Measurements from ENCODE around the gene TTC31.

TTC31 gene

GRCh38 chr2:74533464-74533863 lies 50.6 kb downstream of the TTC31 start:
- Histone ChIP-seq H3K9me3 (replicated peaks; ENCODE audit: insufficient read depth, low read length) (no peaks in the 10 kb centered on the region), H3F3A (ENCODE audit: insufficient read depth, low read length) (peaks cover 2% of the 10 kb centered on the region; the same call in 1 of the 2 replicates), H3K27ac (ENCODE audit: low read length) (no peak overlapping the region), H4K20me1 (ENCODE audit: insufficient read depth, low read length) (no peaks in the 10 kb centered on the region), H3K79me2 (ENCODE audit: low read length) (peaks cover 28% of the 10 kb centered on the region), H3K4me2 (ENCODE audit: low read depth, low read length) (no peak overlapping the region), H3K4me3 (ENCODE audit: low read length) (no peak overlapping the region), H3K36me3 (replicated peaks; ENCODE audit: insufficient read depth, low read length) (no peaks in the 10 kb centered on the region), H2AFZ (ENCODE audit: low read length) (no peak overlapping the region), H3K9me2 (replicated peaks; ENCODE audit: insufficient read depth, low read length) (no peaks in the 10 kb centered on the region), H3K9ac (ENCODE audit: low read length) (no peak overlapping the region), H3K27me3 (replicated peaks; ENCODE audit: insufficient read depth, low read length) (peaks cover 12% of the 10 kb centered on the region; the same call in 1 of the 2 replicates), H3K4me1 (ENCODE audit: low read length) (peaks cover 6% of the 10 kb centered on the region)
- DNase-seq: no peak
- TF ChIP-seq EZH2phosphoT487 (IDR thresholded peaks at IDR 0.05; ENCODE audit: low read length): no peak
- TF ChIP-seq CTCF (IDR thresholded peaks at IDR 0.05; ENCODE audit: low read length): no peak
- no peak for TF ChIP-seq EZH2 (optimal IDR thresholded peaks at IDR 0.05; ENCODE audit: low read depth, low read length)

GRCh38 chr2:74534411-74534810 lies 51.5 kb downstream of the TTC31 start:
- Histone ChIP-seq H3F3A (ENCODE audit: insufficient read depth, low read length) (peaks cover 2% of the 10 kb centered on the region; the same call in 1 of the 2 replicates), H3K9ac (ENCODE audit: low read length) (no peak overlapping the region), H3K9me2 (replicated peaks; ENCODE audit: insufficient read depth, low read length) (no peaks in the 10 kb centered on the region), H2AFZ (ENCODE audit: low read length) (no peak overlapping the region), H3K4me1 (ENCODE audit: low read length) (peaks cover 5% of the 10 kb centered on the region; the same call in 1 of the 2 replicates), H3K4me2 (ENCODE audit: low read depth, low read length) (no peak overlapping the region), H3K79me2 (ENCODE audit: low read length) (peaks cover 18% of the 10 kb centered on the region), H4K20me1 (ENCODE audit: insufficient read depth, low read length) (no peaks in the 10 kb centered on the region), H3K27ac (ENCODE audit: low read length) (no peak overlapping the region), H3K27me3 (replicated peaks; ENCODE audit: insufficient read depth, low read length) (peaks cover 12% of the 10 kb centered on the region; the same call in 1 of the 2 replicates), H3K4me3 (ENCODE audit: low read length) (no peak overlapping the region), H3K9me3 (replicated peaks; ENCODE audit: insufficient read depth, low read length) (no peaks in the 10 kb centered on the region), H3K36me3 (replicated peaks; ENCODE audit: insufficient read depth, low read length) (no peaks in the 10 kb centered on the region)
- DNase-seq: no peak
- no peak for TF ChIP-seq EZH2 (optimal IDR thresholded peaks at IDR 0.05; ENCODE audit: low read depth, low read length)
- no peak for TF ChIP-seq EZH2phosphoT487 (IDR thresholded peaks at IDR 0.05; ENCODE audit: low read length)
- no peak for TF ChIP-seq CTCF (IDR thresholded peaks at IDR 0.05; ENCODE audit: low read length)

- peaks cover 12% of the 10 kb centered on the region; the same call in 1 of the 2 replicates for H3K27me3 ChIP-seq (replicated peaks; ENCODE audit: insufficient read depth, low read length)
- peaks cover 1% of the 10 kb centered on the region; the same call in 1 of the 2 replicates for H3F3A ChIP-seq (ENCODE audit: insufficient read depth, low read length)
- H3K9me2 ChIP-seq (replicated peaks; ENCODE audit: insufficient read depth, low read length): no peaks in the 10 kb centered on the region
- H3K4me2 ChIP-seq (ENCODE audit: low read depth, low read length): no peak overlapping the region
- DNase-seq: no peak
- TF ChIP-seq EZH2 (optimal IDR thresholded peaks at IDR 0.05; ENCODE audit: low read depth, low read length): no peak
- TF ChIP-seq EZH2phosphoT487 (IDR thresholded peaks at IDR 0.05; ENCODE audit: low read length): no peak
- no peak for TF ChIP-seq CTCF (IDR thresholded peaks at IDR 0.05; ENCODE audit: low read length)
- no peaks in the 10 kb centered on the region for H3K9me3 ChIP-seq (replicated peaks; ENCODE audit: insufficient read depth, low read length)
- no peaks in the 10 kb centered on the region for H3K36me3 ChIP-seq (replicated peaks; ENCODE audit: insufficient read depth, low read length)
- no peak overlapping the region for H2AFZ ChIP-seq (ENCODE audit: low read length)
- no peak overlapping the region for H3K27ac ChIP-seq (ENCODE audit: low read length)
- no peak overlapping the region for H3K4me3 ChIP-seq (ENCODE audit: low read length)
- H3K4me1 ChIP-seq (ENCODE audit: low read length): peaks cover 5% of the 10 kb centered on the region; the same call in 1 of the 2 replicates
- H4K20me1 ChIP-seq (ENCODE audit: insufficient read depth, low read length): no peaks in the 10 kb centered on the region
- H3K9ac ChIP-seq (ENCODE audit: low read length): no peak overlapping the region
- H3K79me2 ChIP-seq (ENCODE audit: low read length): peaks cover 10% of the 10 kb centered on the region; the same call in 1 of the 2 replicates
Observed at GRCh38 chr2:74535440-74535965, 52.6 kb downstream of the TTC31 start.

Data from MM.1S (cell line).